Activated CD8-positive, alpha-beta T cell treated with anti-CD3 and anti-CD28 coated beads for 36 hours (primary cell): ENCODE data around the gene ZNF521. TPM values are rescaled to one million over a fixed set of nuclear protein-coding genes. Genes with fewer than 3 reads are reported as not detected.

Source experiments
- ATAC-seq: fragments of 200-7000 bp; cut with Tn5 transposase; one replicate; pipeline ENCODE4 v1.10.0; 2021; ENCODE audit warnings: mild to moderate bottlenecking, moderate library complexity
- CTCF ChIA-PET: fragments of 350-600 bp; sonication (Branson Sonifier 250); formaldehyde crosslinking; loops from one replicate; lab custom pipeline; 2021; ENCODE audit warnings: antibody characterized with exemption; lab: Charles Lee
- POLR2A ChIA-PET: fragments of 350-600 bp; sonication (Branson Sonifier 250); formaldehyde crosslinking; loops from one replicate; lab custom pipeline; 2021; ENCODE audit warnings: antibody characterized with exemption; lab: Charles Lee
- DNase-seq: peaks from one replicate; pipeline ENCODE4 v3.0.0-alpha.2; 2020
- H3K27ac Mint-ChIP-seq: one replicate; pipeline ENCODE4 v1.8.0; 2021; ENCODE audit warnings: mild to moderate bottlenecking, mixed read lengths
- H3K27me3 Mint-ChIP-seq: one replicate; pipeline ENCODE4 v1.8.0; 2021; ENCODE audit warnings: mixed read lengths
- H3K36me3 Mint-ChIP-seq: one replicate; pipeline ENCODE4 v1.8.0; 2021; ENCODE audit warnings: low read depth, mixed read lengths
- H3K4me1 Mint-ChIP-seq: one replicate; pipeline ENCODE4 v1.8.0; 2021; ENCODE audit warnings: low read depth, mixed read lengths
- H3K4me3 Mint-ChIP-seq: one replicate; pipeline ENCODE4 v1.8.0; 2021; ENCODE audit warnings: mild to moderate bottlenecking, moderate library complexity, mixed read lengths
- H3K9me3 Mint-ChIP-seq: one replicate; pipeline ENCODE4 v1.8.0; 2021; ENCODE audit warnings: mixed read lengths
- intact Hi-C: fragments of 100-400 bp; cut with micrococcal nuclease; formaldehyde crosslinking; loops from one replicate; pipeline ENCODE4 v1.10.0; 2022
- total RNA-seq, 2 experiments: library from RNA; stranded (reverse); gene quantifications; one replicate each; pipeline ENCODE4 v1.2.3, GENCODE V29; 2021
- TF ChIP-seq, protein P1 (sequence below): fragments of 200-600 bp; IDR thresholded peaks from one replicate; pipeline ENCODE4 v1.8.0; 2022; ENCODE audit warnings: antibody characterized with exemption, mild to moderate bottlenecking

The ZNF521 gene
- total RNA-seq, 2 experiments from 2014 or later = not detected

DNA sequence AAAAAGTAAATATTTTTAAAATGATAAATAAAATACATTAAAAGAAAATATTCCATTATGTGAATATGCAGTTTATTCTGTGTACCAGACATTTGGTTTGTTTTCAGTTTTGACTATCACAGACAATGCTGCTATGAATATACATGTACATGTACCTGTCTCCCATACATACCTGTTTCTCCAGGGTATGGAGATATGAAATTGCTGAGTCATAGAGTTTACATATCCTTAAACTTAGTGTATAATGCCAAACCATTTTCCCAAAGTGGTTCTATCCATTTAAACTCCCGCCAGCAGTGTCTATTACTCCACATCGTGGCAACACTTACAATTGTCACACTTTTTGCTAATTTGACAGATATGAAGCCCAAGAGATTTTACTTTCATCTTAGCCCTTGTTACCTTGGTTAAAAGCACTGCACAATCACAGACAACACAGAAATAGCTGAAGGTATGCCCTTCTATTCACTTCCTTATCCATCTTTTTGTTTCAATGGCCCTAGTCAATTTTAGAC lies 56.3 kb downstream of the ZNF521 start:
- no peaks in the 10 kb centered on the region for H3K4me1 Mint-ChIP-seq
- ChIA-PET CTCF (no interaction called here), POLR2A (no interaction called here)
- no peak overlapping the region for H3K4me3 Mint-ChIP-seq
- no peak for DNase-seq
- TF ChIP-seq, protein P1, sequence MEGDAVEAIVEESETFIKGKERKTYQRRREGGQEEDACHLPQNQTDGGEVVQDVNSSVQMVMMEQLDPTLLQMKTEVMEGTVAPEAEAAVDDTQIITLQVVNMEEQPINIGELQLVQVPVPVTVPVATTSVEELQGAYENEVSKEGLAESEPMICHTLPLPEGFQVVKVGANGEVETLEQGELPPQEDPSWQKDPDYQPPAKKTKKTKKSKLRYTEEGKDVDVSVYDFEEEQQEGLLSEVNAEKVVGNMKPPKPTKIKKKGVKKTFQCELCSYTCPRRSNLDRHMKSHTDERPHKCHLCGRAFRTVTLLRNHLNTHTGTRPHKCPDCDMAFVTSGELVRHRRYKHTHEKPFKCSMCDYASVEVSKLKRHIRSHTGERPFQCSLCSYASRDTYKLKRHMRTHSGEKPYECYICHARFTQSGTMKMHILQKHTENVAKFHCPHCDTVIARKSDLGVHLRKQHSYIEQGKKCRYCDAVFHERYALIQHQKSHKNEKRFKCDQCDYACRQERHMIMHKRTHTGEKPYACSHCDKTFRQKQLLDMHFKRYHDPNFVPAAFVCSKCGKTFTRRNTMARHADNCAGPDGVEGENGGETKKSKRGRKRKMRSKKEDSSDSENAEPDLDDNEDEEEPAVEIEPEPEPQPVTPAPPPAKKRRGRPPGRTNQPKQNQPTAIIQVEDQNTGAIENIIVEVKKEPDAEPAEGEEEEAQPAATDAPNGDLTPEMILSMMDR = no peak
- no peaks in the 10 kb centered on the region for H3K36me3 Mint-ChIP-seq
- H3K27ac Mint-ChIP-seq = no peak overlapping the region
- H3K9me3 Mint-ChIP-seq = no peaks in the 10 kb centered on the region
- no peaks in the 10 kb centered on the region for H3K27me3 Mint-ChIP-seq
- ATAC-seq = no peak
- intact Hi-C loops = no loop called here

DNA sequence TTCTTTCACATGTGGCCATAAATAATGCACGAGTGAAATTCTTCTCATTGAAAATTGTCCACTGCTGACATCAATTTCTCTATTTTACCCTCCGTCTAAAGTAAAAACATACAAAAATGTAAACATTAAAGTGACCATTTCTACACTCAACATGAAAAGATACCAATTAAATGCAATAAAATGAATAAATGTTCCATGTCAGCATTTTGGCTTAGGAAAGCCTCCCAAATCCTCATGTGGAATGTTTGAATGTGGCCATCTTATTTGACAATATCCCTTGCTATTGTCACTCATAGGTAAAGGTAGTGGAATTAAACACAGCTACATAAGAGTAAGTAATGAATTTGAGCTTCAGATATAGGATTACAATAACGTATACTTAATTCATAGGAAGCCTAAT lies 60.8 kb downstream of the ZNF521 start:
- Mint-ChIP-seq H3K4me3 (no peak overlapping the region), H3K9me3 (no peaks in the 10 kb centered on the region), H3K27ac (no peak overlapping the region), H3K27me3 (no peaks in the 10 kb centered on the region), H3K36me3 (no peaks in the 10 kb centered on the region), H3K4me1 (no peaks in the 10 kb centered on the region)
- intact Hi-C loops = no loop called here
- ChIA-PET CTCF (no interaction called here), POLR2A (no interaction called here)
- DNase-seq (no peak), ATAC-seq (no peak)
- TF ChIP-seq, protein P1 = no peak

DNA sequence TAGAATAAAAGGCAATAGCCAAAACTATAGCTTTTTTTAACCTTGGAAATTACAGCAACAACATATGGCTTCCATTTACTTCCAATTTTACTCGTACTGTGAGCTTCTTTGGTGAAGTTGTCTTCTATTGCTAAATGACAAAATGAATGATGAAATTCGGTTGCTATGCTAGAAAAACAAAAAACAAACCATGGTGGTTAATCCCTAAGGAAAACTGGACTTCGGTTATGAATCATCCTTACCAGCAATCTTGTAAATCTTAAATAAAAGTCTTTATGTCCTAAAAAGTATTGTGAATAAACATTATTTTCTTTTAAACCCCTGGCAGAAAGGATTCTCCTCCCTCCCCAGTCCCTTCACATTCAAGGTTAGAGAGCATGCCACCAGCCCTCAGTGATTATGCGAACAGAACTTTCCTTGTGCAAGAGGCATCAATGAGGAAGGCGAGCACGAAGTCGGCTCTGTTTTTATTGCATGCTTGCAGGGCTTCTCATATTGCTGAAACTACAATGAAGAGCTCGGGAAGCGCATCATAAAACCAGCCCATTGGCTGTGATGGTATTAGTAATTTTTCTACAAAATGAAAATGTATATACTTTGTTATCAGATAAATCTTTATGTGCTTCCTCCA lies 62.9 kb downstream of the ZNF521 start:
- ChIA-PET CTCF (no interaction called here), POLR2A (no interaction called here)
- DNase-seq (no peak), ATAC-seq (no peak)
- no peak overlapping the region for H3K27ac Mint-ChIP-seq
- no peaks in the 10 kb centered on the region for H3K27me3 Mint-ChIP-seq
- TF ChIP-seq, protein P1 = no peak
- intact Hi-C loops = no loop called here
- no peaks in the 10 kb centered on the region for H3K36me3 Mint-ChIP-seq
- no peaks in the 10 kb centered on the region for H3K9me3 Mint-ChIP-seq
- no peaks in the 10 kb centered on the region for H3K4me1 Mint-ChIP-seq
- no peak overlapping the region for H3K4me3 Mint-ChIP-seq

DNA sequence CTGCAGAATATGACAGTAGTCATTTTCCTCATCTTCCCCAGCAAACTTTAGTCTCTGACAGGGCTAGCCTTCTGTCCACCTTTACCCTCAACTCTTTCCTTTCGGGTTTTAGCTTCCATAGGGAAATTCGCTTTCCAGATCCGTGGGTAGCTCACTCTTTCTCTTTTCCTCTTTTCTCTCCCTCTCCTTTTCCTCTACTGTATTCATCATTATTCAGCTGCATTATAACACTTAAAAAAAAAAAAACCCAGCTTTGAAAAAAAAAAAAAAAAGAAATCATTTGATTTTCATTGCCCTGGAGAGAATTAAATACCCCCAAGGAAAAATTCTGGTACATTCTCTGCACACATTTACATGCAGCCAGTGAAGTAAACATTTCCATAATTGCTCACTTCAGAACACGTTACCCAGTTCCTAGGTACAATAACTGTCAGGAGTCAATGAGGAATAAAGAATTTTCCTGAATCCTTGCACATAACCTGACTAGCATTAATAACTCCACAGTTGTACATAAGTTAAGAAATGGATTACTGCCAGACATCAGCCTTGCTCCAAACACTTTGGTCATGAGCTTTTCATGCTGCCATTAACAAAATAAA lies 63.5 kb downstream of the ZNF521 start:
- Mint-ChIP-seq H3K4me1 (no peaks in the 10 kb centered on the region), H3K9me3 (no peaks in the 10 kb centered on the region), H3K36me3 (no peaks in the 10 kb centered on the region), H3K27ac (no peak overlapping the region), H3K27me3 (no peaks in the 10 kb centered on the region), H3K4me3 (no peak overlapping the region)
- CTCF ChIA-PET = no interaction called here
- TF ChIP-seq, protein P1 = no peak
- no peak for DNase-seq
- intact Hi-C loops = no loop called here
- no peak for ATAC-seq
- POLR2A ChIA-PET = no interaction called here

DNA sequence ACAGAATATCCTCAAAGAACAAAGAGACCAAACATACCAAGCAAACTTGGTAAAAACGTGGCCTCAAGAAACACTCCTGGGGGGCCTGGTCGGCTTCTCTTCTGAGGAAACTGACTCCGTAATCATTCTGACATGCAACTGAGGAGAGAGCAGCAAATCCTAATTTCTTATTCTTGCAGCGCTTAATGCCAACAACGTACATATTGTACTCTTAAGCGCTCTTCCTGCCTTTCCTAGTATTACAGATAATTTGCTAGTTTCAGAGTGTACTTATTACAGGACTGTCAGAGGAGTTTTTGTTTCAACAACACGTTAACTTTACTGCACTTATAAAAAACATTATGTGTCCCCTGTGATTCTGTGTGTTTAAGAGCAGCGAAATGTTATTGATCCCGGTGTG lies 64.9 kb downstream of the ZNF521 start:
- ChIA-PET CTCF (no interaction called here), POLR2A (no interaction called here)
- DNase-seq (no peak), ATAC-seq (no peak)
- intact Hi-C loops = no loop called here
- no peaks in the 10 kb centered on the region for H3K4me1 Mint-ChIP-seq
- H3K36me3 Mint-ChIP-seq = no peaks in the 10 kb centered on the region
- H3K4me3 Mint-ChIP-seq = no peak overlapping the region
- H3K9me3 Mint-ChIP-seq = no peaks in the 10 kb centered on the region
- H3K27me3 Mint-ChIP-seq = peaks cover 3% of the 10 kb centered on the region
- TF ChIP-seq, protein P1 = no peak
- H3K27ac Mint-ChIP-seq = no peak overlapping the region
